ENCODE data around the gene SEC16A.

GRCh38 chr9:136525841-136526499 is 43.1 kb upstream of the SEC16A start:
- no peak for TF ChIP-seq CTCF (IDR thresholded peaks at IDR 0.05; ENCODE audit: poor library complexity)
- no peak for TF ChIP-seq EZH2 (IDR thresholded peaks at IDR 0.05; ENCODE audit: borderline replicate concordance)
